Erythroblast (primary cell): Measurements from ENCODE around the gene TMEM235.

Experiments
- DNase-seq, 2 experiments: peaks; one replicate each; lab custom pipeline; 2025; lab: John Stamatoyannopoulos, UW
- GATA1 ChIP-seq: IDR thresholded peaks from 2 replicates; pipeline ENCODE4 v1.6.1; 2011; ENCODE audit warnings: low read depth, mild to moderate bottlenecking, control low read depth, low read length, moderate library complexity
- POLR2A ChIP-seq: IDR thresholded peaks from 2 replicates; pipeline ENCODE4 v1.6.1; 2011; ENCODE audit warnings: mild to moderate bottlenecking, low read length

The TMEM235 gene

DNA sequence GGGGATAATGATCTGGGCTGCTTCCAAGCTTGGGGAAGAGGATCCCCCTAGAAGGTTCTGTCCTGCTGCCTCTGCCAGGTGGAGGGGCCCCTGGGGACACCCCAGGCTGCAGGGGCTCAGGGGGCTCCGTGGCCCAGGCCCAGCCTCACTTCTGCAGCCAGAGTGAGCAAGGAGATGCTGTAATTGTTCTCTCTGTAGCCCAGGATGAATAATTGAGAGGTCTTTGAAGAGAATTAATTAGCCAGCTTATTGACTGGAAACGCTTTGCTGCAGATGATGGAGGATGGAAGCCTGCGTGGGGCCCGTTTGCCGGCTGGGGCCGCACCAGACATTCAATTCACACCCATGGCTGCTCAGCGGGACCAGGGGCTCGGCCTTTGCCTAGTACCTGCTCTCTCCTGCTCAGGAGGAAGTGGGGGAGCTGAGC lies 38.5 kb downstream of the TMEM235 start:
- no peak for DNase-seq
- TF ChIP-seq POLR2A (no peak), GATA1 (no peak)

- DNase-seq: no peak
- TF ChIP-seq GATA1 (no peak), POLR2A (no peak)
Observed at GRCh38 chr17:78271419-78272170, 40.2 kb downstream of the TMEM235 start.

DNA sequence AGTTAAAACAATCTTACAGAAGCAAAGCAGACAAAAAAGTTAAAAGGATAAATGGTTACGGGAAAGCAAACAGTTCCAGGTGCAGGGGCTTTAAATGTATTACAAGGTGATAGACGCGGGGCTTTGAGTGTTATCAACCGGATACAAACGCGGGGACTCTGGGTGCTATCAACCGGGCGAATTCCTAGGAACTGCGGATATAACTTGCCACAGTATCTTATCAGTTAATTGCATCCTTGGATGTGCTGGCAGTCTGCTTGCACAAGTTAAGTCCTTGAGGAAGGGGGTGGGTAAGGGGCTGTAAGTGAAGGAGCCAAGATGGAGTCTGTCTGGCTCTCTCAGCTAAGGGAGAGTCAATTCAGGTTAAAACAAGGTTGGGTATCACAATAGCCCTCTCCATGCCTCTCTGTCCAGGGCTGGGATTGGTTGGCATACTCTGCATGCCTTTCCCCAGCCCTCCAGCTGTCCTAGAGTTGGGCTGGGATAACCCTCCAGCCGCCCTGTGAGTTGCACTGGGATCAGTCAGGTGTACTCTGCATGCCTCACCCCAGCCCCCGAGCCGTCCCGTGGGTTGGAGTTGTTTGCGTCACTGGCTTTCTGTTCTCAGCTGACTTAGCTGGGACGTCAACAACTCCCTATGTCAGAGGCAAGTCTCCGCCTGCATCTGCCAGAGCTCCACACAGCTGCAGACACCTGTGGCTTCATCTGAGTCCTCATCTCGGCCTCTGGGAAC lies 40.9 kb downstream of the TMEM235 start:
- DNase-seq: peak; percentile 61 to 65
- TF ChIP-seq POLR2A (no peak), GATA1 (no peak)

GRCh38 chr17:78272914-78273258 lies 41.5 kb downstream of the TMEM235 start:
- DNase-seq: no peak

GRCh38 chr17:78273813-78274212 lies 42.4 kb downstream of the TMEM235 start:
- no peak for TF ChIP-seq GATA1
- no peak for TF ChIP-seq POLR2A

More at GRCh38 chr17:78272914-78273258, 41.5 kb downstream of the TMEM235 start:
- no peak for TF ChIP-seq POLR2A
- no peak for TF ChIP-seq GATA1

GRCh38 chr17:78275355-78275754 lies 43.9 kb downstream of the TMEM235 start:
- DNase-seq: no peak

More at GRCh38 chr17:78273813-78274212, 42.4 kb downstream of the TMEM235 start:
- DNase-seq: no peak

GRCh38 chr17:78276098-78276887 lies 44.9 kb downstream of the TMEM235 start:
- TF ChIP-seq POLR2A (no peak), GATA1 (no peak)
- DNase-seq: no peak

More at GRCh38 chr17:78275355-78275754, 43.9 kb downstream of the TMEM235 start:
- TF ChIP-seq POLR2A (no peak), GATA1 (no peak)

- no peak for TF ChIP-seq GATA1
Observed at GRCh38 chr17:78278139-78278741, 46.8 kb downstream of the TMEM235 start.

GRCh38 chr17:78279360-78279990 lies 48.0 kb downstream of the TMEM235 start:
- TF ChIP-seq GATA1: no peak
- no peak for TF ChIP-seq POLR2A
- DNase-seq: no peak

More at GRCh38 chr17:78278139-78278741, 46.8 kb downstream of the TMEM235 start:
- DNase-seq: no peak

DNA sequence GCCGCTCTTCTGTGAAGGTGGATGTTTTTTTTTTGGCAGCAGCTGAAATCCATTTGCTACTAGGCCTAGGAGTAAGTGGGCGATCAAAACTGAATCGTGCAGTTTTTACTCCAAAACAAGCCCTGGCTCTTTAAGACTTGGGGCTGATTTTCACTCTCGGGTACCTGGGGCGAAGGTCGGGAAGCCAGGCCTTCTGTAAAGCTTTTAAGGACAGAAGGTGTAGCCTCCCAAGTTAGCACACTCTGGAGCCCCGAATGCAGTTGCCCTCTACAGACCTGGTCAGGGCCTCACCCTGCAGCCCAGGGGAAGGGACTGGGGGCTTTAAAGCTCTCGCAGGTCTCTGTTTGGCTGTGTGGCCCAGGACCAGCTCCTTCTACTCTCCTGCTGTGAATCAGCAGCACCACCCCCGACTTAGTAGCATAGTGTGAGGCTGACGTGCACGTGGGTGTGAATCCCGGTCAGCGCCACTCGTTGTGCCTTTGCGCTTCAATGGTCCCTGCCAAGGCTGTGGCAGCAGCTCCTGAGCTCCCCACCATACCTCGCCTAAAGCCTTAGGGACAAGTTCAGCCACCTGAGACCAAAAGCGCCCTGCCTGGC lies 49.9 kb downstream of the TMEM235 start:
- DNase-seq: no peak
- TF ChIP-seq GATA1 (no peak), POLR2A (no peak)

- TF ChIP-seq GATA1 (no peak), POLR2A (no peak)
- no peak for DNase-seq
Observed at GRCh38 chr17:78284146-78284545, 52.7 kb downstream of the TMEM235 start.

GRCh38 chr17:78289004-78289403 lies 57.6 kb downstream of the TMEM235 start:
- DNase-seq: no peak
- TF ChIP-seq GATA1 (no peak), POLR2A (no peak)
